Stimulated activated CD4-positive, alpha-beta T cell treated with anti-CD3 and anti-CD28 coated beads, Interleukin-1b, Interleukin-23, amount 100 ng/mL, for 24 hours (primary cell): ENCODE data around the gene RASGRP1.
A peak's percentile ranks its signal among the peaks of the same experiment; 100 is the strongest.
"Not testable (repeated sequence)": the region's sequence is repeated elsewhere in the genome, so short reads cannot be mapped to it uniquely, and the experiment has no call there.

Experiments used
- DNase-seq, 4 experiments: peaks; one replicate each; pipeline ENCODE4 v3.0.0-alpha.2; 2020; ENCODE audit warnings: low read depth in 4 of 4, low spot score in 1 of 4

Gene RASGRP1

GRCh38 chr15:38564557-38565286, at the start of gene RASGRP1:
Gene RASGRP1, minus strand, starts transcription at chr15:38564814. Its CDS starts 186 bp downstream, at chr15:38564628.
- DNase-seq, result peak; percentile 65 to 74 (median 72)

GRCh38 chr15:38613085-38613484, 48.5 kb upstream of the RASGRP1 start:
- DNase-seq, result no peak

GRCh38 chr15:38612159-38612863, 47.7 kb upstream of the RASGRP1 start:
- peak in 3 of 4 experiments; percentile 12 to 63 (median 42) for DNase-seq

- DNase-seq, result no peak
Measured at GRCh38 chr15:38611228-38611627, 46.6 kb upstream of the RASGRP1 start.

- DNase-seq, result peak in 1 of 4 experiments; percentile 22
Measured at GRCh38 chr15:38610748-38611147, 46.1 kb upstream of the RASGRP1 start.

- DNase-seq, result no peak
Measured at GRCh38 chr15:38609097-38609738, 44.6 kb upstream of the RASGRP1 start.

GRCh38 chr15:38608682-38609081, 44.1 kb upstream of the RASGRP1 start:
- no peak for DNase-seq

- DNase-seq, result no peak
Measured at GRCh38 chr15:38605744-38606143, 41.1 kb upstream of the RASGRP1 start.

GRCh38 chr15:38603672-38604071, 39.1 kb upstream of the RASGRP1 start:
- no peak for DNase-seq

GRCh38 chr15:38602910-38603670, 38.5 kb upstream of the RASGRP1 start:
- DNase-seq, result no peak

GRCh38 chr15:38600236-38600635, 35.6 kb upstream of the RASGRP1 start:
- DNase-seq, result no peak

GRCh38 chr15:38598749-38599148, 34.1 kb upstream of the RASGRP1 start:
- DNase-seq, result no peak

GRCh38 chr15:38597219-38597800, 32.7 kb upstream of the RASGRP1 start:
- DNase-seq, result no peak

GRCh38 chr15:38593524-38593923, 28.9 kb upstream of the RASGRP1 start:
- DNase-seq, result no peak

GRCh38 chr15:38589502-38589901, 24.9 kb upstream of the RASGRP1 start:
- no peak for DNase-seq

GRCh38 chr15:38588672-38589071, 24.1 kb upstream of the RASGRP1 start:
- DNase-seq, result no peak

GRCh38 chr15:38587214-38587613, 22.6 kb upstream of the RASGRP1 start:
- DNase-seq, result no peak

GRCh38 chr15:38586005-38586404, 21.4 kb upstream of the RASGRP1 start:
- not testable (repeated sequence) for DNase-seq

GRCh38 chr15:38578626-38579025, 14.0 kb upstream of the RASGRP1 start:
- no peak for DNase-seq

- no peak for DNase-seq
Measured at GRCh38 chr15:38577424-38577987, 12.9 kb upstream of the RASGRP1 start.

GRCh38 chr15:38576837-38577236, 12.2 kb upstream of the RASGRP1 start:
- no peak for DNase-seq
